IMR-90 (cell line): Measurements from ENCODE around the gene MMP23B.
"Not testable (repeated sequence)": the region's sequence is repeated elsewhere in the genome, so short reads cannot be mapped to it uniquely, and the experiment has no call there.

Experiments
- CHD1 ChIP-seq: IDR thresholded peaks from 2 replicates; pipeline ENCODE4 v1.6.1; 2012; ENCODE audit warnings: low read depth, low read length, improper control_type of control experiment
- POLR2A ChIP-seq: IDR thresholded peaks from 2 replicates; pipeline ENCODE4 v1.6.1; 2012; ENCODE audit warnings: mild to moderate bottlenecking, low read depth, low read length
- RCOR1 ChIP-seq: IDR thresholded peaks from 2 replicates; pipeline ENCODE4 v1.6.1; 2012; ENCODE audit warnings: mild to moderate bottlenecking, low read length, improper control_type of control experiment; ENCODE audit not compliant: insufficient replicate concordance
- RFX5 ChIP-seq: IDR thresholded peaks from 2 replicates; pipeline ENCODE4 v1.8.0; 2012; ENCODE audit warnings: low read depth, mild to moderate bottlenecking, low read length, moderate library complexity
- TF ChIP-seq, protein P1 (sequence below): conservative IDR thresholded peaks from 2 replicates; pipeline ENCODE4 v1.5.1; 2012; ENCODE audit warnings: mild to moderate bottlenecking, low read depth, low read length, improper control_type of control experiment

DNA sequence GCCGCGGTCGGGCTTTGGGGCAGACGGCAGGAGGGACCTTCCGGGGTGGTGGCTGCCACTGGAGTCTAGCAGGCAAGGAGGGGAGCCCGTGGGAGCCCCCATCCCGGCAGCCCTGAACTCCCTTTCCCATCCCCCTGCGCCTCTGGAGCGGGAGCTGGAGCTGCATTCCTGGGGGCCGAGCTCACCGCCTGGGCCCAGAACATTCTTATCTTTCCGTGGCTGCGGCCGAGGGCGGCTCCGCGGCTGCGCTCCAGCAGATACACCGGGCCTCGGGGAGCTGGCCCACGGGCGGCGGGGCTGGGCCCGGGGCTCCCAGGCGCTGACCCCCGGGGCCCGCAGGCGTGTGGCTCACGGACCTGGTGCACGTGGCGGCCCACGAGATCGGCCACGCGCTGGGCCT, 1.4 kb downstream of the MMP23B start:
- TF ChIP-seq, protein P1, sequence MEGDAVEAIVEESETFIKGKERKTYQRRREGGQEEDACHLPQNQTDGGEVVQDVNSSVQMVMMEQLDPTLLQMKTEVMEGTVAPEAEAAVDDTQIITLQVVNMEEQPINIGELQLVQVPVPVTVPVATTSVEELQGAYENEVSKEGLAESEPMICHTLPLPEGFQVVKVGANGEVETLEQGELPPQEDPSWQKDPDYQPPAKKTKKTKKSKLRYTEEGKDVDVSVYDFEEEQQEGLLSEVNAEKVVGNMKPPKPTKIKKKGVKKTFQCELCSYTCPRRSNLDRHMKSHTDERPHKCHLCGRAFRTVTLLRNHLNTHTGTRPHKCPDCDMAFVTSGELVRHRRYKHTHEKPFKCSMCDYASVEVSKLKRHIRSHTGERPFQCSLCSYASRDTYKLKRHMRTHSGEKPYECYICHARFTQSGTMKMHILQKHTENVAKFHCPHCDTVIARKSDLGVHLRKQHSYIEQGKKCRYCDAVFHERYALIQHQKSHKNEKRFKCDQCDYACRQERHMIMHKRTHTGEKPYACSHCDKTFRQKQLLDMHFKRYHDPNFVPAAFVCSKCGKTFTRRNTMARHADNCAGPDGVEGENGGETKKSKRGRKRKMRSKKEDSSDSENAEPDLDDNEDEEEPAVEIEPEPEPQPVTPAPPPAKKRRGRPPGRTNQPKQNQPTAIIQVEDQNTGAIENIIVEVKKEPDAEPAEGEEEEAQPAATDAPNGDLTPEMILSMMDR: not testable (repeated sequence)
- TF ChIP-seq RFX5, POLR2A, RCOR1, CHD1: not testable (repeated sequence)
